NB4 (cell line): ENCODE measurements around the gene TMEM95.

Experiments used
- CTCF ChIP-seq: IDR thresholded peaks from one replicate; pipeline ENCODE4 v1.5.1; 2012; ENCODE audit warnings: low read depth, low read length
- MYC ChIP-seq: IDR thresholded peaks from 2 replicates; pipeline ENCODE4 v1.6.1; 2011; ENCODE audit warnings: low read depth, low read length
- POLR2A ChIP-seq: IDR thresholded peaks from 2 replicates; pipeline ENCODE4 v1.6.1; 2011; ENCODE audit warnings: mild to moderate bottlenecking; ENCODE audit not compliant: insufficient read length; ENCODE audit errors: extremely low read depth

- TF ChIP-seq MYC = no peak
- TF ChIP-seq CTCF = no peak
- TF ChIP-seq POLR2A = no peak
These were observed 40.9 kb upstream of the TMEM95 start for GRCh38 chr17:7313890-7314718.
